HepG2 (cell line): ENCODE data around the gene ATG2A. TPM values are rescaled to one million over a fixed set of nuclear protein-coding genes. Genes with fewer than 3 reads are reported as not detected.
A peak's percentile ranks its signal among the peaks of the same experiment; 100 is the strongest.

Source experiments
- ATF2 ChIP-seq: sonication (generic); formaldehyde crosslinking; IDR thresholded peaks from 2 replicates; pipeline ENCODE4 v1.4.0; 2020; ENCODE audit warnings: missing genetic modification reagents
- BCL3 ChIP-seq: sonication (generic); formaldehyde crosslinking; IDR thresholded peaks from 2 replicates; pipeline ENCODE4 v1.5.1; 2020; ENCODE audit warnings: mild to moderate bottlenecking, missing genetic modification reagents, moderate library complexity
- CEBPG ChIP-seq: IDR thresholded peaks from 2 replicates; pipeline ENCODE4 v1.6.1; 2016
- E2F2 ChIP-seq: sonication (generic); formaldehyde crosslinking; IDR thresholded peaks from 2 replicates; pipeline ENCODE4 v1.4.0; 2020; ENCODE audit warnings: missing genetic modification reagents, borderline replicate concordance
- ELF1 ChIP-seq: sonication (generic); formaldehyde crosslinking; IDR thresholded peaks from 2 replicates; pipeline ENCODE4 v1.4.0; 2020; ENCODE audit warnings: missing genetic modification reagents
- MXD1 ChIP-seq: sonication (generic); formaldehyde crosslinking; IDR thresholded peaks from 2 replicates; pipeline ENCODE4 v1.4.0; 2020; ENCODE audit warnings: mild to moderate bottlenecking, missing genetic modification reagents
- MXI1 ChIP-seq: IDR thresholded peaks from 3 replicates; pipeline ENCODE4 v1.6.1; 2012; ENCODE audit warnings: low read depth, low read length, inconsistent platforms, borderline replicate concordance
- RBFOX2 ChIP-seq: fragments of 200-400 bp; formaldehyde crosslinking; IDR thresholded peaks from 2 replicates; pipeline ENCODE4 v1.6.1; 2017; ENCODE audit warnings: low read depth, mild to moderate bottlenecking, low read length
- TEAD2 ChIP-seq: sonication (generic); formaldehyde crosslinking; IDR thresholded peaks from 2 replicates; pipeline ENCODE4 v1.9.0; 2021; ENCODE audit warnings: missing genetic modification reagents
- TEF ChIP-seq: sonication (generic); formaldehyde crosslinking; IDR thresholded peaks from 2 replicates; pipeline ENCODE4 v1.5.0; 2020; ENCODE audit warnings: missing genetic modification reagents
- ZBTB10 ChIP-seq: sonication (generic); formaldehyde crosslinking; IDR thresholded peaks from 2 replicates; pipeline ENCODE4 v1.4.0; 2020; ENCODE audit warnings: missing genetic modification reagents, borderline replicate concordance
- ZNF274 ChIP-seq: sonication (generic); formaldehyde crosslinking; IDR thresholded peaks from 2 replicates; pipeline ENCODE4 v1.5.1; 2020; ENCODE audit warnings: mild to moderate bottlenecking, missing genetic modification reagents
- ZNF574 ChIP-seq: sonication (generic); formaldehyde crosslinking; IDR thresholded peaks from 2 replicates; pipeline ENCODE4 v1.4.0; 2020; ENCODE audit warnings: missing genetic modification reagents
- ZNF629 ChIP-seq: sonication (generic); formaldehyde crosslinking; conservative IDR thresholded peaks from 2 replicates; pipeline ENCODE4 v1.5.0; 2020; ENCODE audit warnings: missing genetic modification reagents
- polyA plus RNA-seq, 8 experiments: library from polyadenylated mRNA; depleted of rRNA in 3 of 8; stranded (reverse) in 7 of 8; unstranded in 1 of 8; fragments of >200 nt; fragmentation: Illumina TruSeq in 4 of 8; extraction: Trizol in 4 of 8; gene quantifications; 2 replicates each; pipeline versions ENCODE4 v1.2.1 to v1.2.3, GENCODE V29; 2011 to 2016; ENCODE audit warnings: low read depth in 4 of 8, missing spikeins in 1 of 8, mixed read lengths in 1 of 8; ENCODE audit not compliant: insufficient read depth in 1 of 8
- total RNA-seq, 5 experiments: library from RNA; depleted of rRNA; stranded (reverse); fragments of >200 nt; fragmentation: Illumina TruSeq; extraction: Trizol; gene quantifications; 2 replicates each; pipeline ENCODE4 v1.2.3, GENCODE V29; 2016; ENCODE audit warnings: low read depth in 1 of 5

Gene ATG2A
- total and polyA plus RNA-seq, 2 of the 13 experiments (the other 11 are each of a cell fraction or from before 2014, with no cell fraction given) = 6.7 to 8.0 TPM

GRCh38 chr11:64870176-64870892 lies 46.7 kb downstream of the ATG2A start (continued):
- TF ChIP-seq ZNF629 (CRISPR knock-in tag) = 0 out of 2 replicates have a peak, but pooled peaks have one; percentile 26
- TF ChIP-seq RBFOX2 = peak; percentile 41; the same call in 1 of the 2 replicates
- TF ChIP-seq ZNF574 (CRISPR knock-in tag) = peak; percentile 54
- TF ChIP-seq ELF1 (CRISPR knock-in tag) = no peak
- TF ChIP-seq ATF2 (CRISPR knock-in tag) = no peak
- no peak for TF ChIP-seq MXD1 (CRISPR knock-in tag)
- no peak for TF ChIP-seq TEAD2
- no peak for TF ChIP-seq ZBTB10 (CRISPR knock-in tag)
- TF ChIP-seq TEF (CRISPR knock-in tag) = no peak
- no peak for TF ChIP-seq ZNF274 (CRISPR knock-in tag)
- no peak for TF ChIP-seq E2F2 (CRISPR knock-in tag)
- peak; percentile 50; the same call in 1 of the 3 replicates for TF ChIP-seq MXI1
- no peak for TF ChIP-seq CEBPG (CRISPR knock-in tag)
- peak; percentile 61; the same call in 1 of the 2 replicates for TF ChIP-seq BCL3 (CRISPR knock-in tag)
